ENCODE results near the gene SV2A.
"Not testable (repeated sequence)": the region's sequence is repeated elsewhere in the genome, so short reads cannot be mapped to it uniquely, and the experiment has no call there.

The SV2A gene

DNA sequence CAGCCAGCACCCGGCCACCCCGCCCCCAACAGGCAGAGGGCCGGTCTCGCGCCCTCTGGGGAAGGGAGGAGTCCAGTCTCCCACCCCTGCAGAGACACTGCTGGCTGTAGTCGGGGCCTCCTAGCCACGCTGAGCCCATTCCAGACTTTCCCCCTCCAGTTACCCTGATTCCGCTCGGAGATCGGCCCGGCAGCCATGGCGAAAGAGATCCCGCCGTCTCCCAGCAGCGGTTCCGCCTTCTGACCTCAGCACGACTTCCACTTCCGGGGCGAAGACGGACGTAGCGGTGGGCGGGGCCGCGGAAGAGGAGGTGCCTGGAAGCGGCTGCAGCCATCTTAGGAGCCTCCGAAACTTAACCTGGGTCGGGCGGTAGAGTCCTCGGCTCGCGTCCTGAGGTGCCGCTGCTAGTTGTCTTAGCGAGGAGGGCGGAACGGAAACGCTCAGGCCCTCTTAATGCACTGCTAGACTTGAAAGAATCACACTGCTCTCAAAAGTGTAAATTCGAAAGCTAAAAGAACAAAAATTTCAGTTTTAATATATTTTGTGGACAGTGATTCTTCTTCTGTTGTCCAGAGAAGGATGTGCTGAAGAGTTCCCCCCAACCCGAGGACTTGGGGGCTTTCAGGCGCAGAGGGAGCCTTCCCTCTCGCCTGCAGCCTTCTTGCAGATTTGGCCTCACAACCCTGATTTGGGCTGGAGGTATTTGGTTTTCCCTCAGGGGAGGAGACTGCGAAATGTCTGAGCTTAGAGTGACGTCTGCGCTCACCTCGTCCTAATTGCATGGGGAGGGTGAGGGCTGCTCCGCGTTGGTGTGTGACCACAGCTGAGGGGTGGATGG is 10.1 kb upstream of the SV2A start, which contains the start of gene SF3B4:
SF3B4 (minus strand) TSS at position 241 of the 838 bp plus-strand sequence; CDS start at position 197, 44 bp downstream.
- DNase-seq: peak; percentile 77

DNA sequence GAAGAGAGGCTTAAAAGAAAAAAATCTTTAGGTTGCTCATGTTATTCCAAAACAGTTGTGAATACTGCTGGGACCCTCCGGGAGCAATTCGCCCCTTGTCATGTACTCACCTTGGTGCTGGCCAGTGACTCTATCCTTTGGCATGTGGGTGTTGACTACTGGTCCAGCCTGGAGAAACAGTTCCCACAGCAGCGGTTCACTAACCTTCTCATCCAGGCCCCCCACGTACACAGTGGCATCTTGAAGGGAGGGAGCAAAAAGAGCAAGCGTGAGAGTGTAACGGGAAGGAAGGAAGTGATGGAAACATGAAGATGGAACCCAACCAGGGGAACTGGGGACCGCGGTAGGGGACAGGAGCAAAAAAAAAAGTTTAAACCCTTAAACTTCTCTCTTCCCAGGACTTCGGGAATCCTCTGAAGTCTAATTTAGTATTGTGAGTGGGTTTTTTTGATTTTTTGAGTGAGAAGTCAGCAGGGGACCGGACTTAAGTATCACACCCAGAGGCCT is 9.5 kb upstream of the SV2A start:
- DNase-seq: no peak

DNA sequence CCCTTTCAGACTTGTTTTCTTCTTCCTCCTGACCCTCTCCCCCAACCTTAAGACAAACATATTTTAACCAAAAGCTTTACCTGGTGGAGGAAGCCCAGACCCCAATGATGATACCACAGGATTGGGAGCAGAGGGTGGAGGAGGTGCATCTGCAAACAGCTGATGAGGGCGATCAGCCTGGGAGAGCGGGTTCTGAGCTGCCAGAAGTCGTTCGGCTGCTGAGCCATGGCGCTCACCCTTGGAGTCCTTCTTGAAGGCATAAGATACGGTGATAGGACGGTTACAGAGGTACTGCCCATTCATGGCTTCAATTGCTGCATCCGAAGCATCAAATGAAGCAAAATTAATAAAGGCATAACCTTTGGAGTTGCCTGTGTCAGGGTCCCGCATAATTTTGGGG is 8.7 kb upstream of the SV2A start:
- DNase-seq: no peak

DNA sequence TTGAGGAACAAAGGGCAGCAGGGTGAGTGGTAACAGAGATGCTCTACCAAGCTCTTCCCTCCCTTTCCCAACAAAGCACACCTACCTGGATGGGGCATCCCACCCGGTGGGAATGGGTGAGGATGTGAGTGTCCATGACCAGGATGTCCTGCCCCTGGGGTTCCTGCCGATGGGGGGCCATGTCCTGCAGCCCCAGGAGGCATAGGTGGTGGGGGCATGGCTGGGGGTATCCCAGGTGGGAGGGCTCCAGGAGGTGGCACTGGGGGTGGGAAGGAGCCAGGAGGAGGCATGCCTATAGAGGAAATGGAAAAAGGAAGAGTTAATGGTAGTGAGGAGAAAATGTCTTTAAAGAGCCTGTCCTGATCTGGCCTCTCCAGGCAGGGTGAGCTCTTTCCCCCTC is 8.1 kb upstream of the SV2A start:
- no peak for DNase-seq

DNA sequence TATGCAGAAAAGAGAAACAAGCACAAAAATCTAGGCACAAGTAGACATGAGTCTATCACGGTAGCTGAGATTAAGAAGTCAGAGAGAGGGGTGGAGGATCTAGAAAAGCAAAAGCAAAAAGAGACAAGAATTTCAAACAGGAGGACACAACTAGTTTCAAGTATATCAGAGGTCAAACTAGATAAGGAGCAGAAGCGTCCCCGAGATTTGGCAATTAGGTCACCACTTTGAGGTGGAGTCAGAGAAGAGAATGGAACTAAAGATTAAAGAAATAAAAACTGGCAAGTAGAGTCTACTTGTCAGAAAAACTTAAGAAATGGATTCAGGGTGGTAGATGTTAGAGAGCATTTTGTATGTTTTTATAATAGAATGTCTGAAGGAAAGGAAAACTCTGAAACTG is 7.7 kb upstream of the SV2A start:
- DNase-seq: no peak

DNA sequence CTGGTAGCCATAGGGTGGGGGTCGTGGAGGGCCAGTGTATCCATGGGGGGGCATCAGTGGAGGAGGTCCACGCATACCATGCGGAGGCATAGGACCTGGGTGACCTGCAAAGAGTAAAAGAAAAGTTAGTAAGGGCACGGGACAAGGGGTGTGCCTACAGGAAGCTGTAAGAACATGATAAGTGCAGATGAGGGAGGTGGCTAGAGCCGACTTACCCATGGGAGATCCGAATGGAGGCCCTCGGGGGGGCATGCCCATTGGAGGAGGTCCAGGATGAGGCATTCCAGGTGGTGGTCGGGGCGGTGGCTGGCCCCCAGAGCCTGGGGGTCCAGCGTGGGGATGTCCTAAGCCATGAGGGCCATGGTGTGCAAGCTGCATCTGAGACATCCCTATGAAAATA is 6.0 kb upstream of the SV2A start:
- DNase-seq: no peak

DNA sequence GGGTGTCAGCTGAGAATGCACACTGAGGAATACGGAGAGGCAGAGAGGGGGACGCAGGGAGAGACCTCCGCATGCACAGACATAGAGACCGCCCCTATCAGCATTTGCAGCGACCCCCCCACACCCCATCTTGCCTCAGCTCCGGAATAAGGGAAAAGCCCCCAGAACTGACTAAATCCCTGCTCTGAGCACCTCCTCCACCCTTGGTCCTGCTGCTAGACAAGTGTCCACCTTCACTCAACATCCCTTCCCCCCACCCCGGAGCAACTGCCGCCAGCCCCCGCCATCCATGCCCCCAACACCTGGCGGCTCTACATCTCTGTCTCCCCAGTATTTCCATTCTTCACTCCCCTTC is 769 bp downstream of the SV2A start:
- no peak for DNase-seq

DNA sequence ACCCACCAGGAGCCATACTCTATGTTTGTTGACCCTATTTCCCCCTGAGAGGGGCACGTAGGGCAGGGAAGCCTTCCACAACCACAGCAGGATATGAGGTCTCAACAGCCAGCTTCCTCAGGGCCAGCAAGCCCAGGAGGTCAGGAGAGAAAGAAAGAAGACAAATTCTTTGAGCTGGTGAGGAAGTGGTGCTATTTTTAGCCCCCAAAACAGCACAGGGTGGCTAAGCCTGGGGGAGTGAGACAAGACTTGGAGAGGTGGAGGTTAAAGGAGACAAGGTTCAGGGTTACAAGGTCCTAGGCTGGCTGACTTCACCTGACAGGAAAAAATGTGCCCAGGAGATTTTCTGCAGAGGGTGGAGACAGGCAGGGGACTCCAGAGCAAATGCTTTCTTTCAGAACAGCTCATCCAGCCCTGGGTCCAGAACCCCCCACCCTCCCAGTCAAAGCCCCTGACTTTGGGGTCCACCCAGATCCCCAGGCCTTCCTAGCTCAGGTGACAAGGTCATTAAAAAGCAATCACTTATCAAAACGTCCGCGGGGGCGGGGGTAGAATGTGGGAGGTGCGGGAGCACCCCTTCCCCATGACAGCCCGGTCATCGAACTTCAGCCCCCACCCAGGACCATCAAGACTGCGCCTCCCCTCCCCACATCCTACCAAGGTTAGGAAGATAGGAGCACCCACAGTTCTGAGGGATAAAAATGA is 1.3 kb downstream of the SV2A start:
- DNase-seq: no peak

DNA sequence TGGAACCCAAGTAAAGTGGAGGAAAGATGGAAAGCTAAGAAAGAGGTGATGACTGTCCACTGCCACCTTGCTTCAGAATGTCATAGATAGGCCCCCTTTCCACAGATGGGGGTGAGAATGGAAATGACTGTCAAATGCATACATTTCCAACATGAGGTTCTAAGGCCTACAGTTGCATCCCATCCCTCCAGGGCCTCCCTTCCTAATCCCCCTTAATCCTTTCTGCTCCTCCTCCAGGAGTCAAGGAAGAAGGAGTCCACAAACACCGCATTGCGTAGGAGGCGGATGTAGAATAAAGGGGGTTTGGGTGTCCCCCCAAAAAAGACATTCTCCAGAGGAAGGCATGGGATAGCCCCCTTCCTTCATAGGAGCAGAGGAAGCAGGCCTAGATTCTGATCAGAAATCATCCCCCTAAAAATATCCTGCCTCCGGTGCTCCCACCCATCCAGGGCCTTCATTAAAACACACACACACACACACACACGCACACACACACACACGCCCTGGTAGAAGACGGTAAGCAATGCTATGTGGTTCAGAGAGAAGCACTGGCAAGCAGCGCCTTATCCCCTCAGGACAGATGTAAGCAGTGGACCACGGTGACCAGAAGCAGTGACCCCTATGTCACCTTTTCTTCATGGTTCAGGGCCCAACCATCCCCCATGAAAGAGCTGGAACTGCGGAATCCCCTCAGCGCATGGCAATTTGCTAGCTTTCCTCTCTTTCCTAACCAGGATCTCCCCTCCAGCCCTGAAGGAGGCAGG is 2.0 kb downstream of the SV2A start:
- DNase-seq: no peak

DNA sequence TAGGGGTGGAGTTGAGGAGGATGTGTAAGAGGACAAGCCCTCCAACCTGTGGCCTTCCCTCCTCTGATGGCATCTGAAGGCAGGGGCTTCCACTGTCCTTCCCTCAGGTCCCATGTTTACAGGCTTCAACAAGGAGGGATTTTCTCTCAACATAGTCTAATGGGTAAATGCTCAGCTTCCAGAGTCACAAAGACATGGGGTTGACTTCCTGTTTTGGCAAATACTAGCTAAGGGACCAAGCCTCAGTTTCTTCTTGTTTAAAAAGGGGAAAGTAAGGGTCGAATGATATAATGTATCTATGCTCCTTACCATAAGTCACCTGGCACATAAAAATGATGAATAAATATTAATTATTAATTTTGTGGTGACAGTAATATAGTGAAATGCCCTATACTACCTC is 3.1 kb downstream of the SV2A start:
- no peak for DNase-seq

DNA sequence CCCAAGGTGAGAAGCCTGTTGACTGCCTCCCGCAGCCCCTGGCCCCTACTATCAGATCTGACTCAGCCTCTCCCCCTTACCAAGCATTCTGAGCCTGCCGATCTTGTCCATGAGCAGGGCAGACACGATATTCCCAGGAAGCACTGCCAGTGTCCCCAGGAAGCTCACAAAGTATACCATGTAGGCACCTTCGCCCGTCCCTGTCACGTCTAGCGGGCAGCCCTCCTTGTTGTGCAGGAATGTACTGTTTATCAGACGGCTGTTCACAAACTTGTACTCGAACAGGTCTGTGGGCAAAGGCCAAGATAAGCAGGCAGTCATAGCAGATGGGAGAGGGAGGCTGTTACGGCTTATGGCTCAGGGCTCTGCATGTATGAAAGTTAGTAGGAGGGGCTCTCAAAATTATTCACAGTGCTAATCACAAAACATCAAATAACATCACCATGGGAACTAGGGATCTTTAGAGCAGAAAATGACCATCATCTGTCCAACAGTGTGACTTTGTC is 11.0 kb downstream of the SV2A start:
- DNase-seq: no peak

DNA sequence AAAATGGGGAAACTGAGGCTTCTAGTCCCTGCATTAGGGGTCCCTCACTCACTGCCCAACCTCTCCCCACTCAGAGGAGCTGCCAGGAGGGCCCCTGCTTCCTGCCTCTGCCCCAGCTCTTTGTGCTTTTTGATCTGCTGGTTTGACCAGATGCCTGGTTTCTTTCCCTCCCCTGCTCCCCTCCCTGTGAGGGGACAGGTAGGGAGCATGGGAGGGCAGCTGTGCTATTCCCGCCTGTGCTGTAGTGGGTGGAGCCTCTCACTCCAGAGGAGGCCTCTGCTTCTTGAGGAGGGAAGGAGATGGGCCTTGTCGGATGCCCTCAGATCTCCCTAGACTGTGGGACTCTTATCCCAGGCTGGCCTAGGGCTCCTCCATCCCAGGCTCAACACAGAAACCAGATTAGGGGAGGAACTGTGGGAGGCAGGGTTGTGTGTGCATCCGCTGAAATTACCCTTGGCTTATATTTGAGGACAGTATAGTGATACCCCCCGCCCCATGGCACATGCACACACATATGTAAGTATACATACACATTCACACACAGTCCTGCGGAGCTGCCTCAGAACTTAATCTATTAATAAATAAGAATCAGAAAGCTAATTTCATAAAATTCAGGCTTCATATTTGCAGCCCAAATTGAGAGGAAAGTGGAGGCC is 13.7 kb downstream of the SV2A start:
- DNase-seq: no peak

DNA sequence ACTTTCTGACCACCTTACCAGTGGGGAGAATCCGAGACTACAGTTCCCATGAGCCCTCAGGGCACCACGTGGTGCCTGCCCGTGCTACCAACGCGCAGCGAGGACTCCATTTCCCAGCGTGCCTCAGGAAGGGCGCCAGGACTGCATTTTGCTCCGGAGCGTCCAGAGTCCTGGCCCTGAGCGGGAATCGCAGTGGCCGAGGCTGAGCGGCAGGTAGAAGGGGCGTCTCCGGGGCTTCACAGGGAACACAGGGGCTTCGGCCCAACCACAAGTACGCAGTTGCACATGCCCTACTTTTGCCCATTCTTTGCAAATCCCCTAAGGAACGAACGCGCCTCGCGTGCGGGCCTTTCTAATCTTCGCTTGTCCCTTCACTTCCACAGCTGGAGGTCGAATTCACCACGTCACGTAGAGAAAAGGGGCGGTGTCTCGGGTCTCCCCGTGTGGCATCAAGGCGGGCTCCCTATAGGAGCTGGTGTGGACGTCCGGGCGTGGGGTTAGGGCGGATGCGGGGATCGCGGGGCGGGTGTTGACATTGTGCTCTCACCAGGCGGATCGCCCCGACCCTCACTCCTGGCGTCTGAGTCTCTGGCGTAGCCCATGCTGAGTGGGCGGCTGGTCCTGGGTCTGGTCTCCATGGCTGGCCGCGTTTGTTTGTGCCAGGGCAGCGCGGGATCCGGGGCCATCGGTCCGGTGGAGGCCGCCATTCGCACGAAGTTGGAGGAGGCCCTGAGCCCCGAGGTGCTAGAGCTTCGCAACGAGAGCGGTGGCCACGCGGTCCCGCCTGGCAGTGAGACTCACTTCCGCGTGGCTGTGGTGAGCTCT is 18.0 kb downstream of the SV2A start, which contains the start of gene BOLA1:
BOLA1 (plus strand) TSS at position 109 of the 825 bp plus-strand sequence; CDS start at position 601, 492 bp downstream.
- DNase-seq: peak; percentile 81

DNA sequence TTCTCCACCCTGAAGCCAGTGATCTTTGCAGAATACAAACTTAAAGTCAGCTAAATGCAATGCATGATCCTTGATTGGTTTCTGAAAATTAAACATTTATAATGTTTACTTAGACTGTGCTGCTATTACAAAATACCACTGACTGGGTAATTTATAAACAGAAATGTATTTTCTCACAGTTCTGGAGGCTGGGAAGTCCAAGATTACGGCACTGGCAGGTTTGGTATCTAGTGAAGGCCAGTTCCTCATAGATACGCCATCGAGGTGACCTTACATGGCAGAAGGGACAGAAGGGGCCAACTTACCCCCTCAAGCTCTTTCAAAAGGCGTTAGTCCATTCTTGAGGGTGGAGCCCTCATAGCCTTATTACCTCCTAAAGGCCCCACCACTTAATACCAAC is 21.1 kb downstream of the SV2A start:
- DNase-seq: no peak

DNA sequence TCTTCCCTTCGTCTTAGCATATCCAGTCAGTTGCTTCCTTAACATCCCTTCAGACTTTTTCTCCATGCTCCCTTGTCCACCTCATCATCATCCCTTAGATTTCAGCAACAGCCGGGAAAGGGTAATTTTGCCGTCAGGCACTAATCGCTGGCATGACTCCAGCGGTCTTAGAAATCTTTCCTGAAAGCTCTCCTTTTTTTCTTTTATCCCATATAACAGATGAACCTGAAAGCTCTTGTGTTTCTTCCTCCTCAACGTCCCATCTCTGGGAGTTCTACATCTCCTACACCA is 28.7 kb downstream of the SV2A start:
- no peak for DNase-seq

DNA sequence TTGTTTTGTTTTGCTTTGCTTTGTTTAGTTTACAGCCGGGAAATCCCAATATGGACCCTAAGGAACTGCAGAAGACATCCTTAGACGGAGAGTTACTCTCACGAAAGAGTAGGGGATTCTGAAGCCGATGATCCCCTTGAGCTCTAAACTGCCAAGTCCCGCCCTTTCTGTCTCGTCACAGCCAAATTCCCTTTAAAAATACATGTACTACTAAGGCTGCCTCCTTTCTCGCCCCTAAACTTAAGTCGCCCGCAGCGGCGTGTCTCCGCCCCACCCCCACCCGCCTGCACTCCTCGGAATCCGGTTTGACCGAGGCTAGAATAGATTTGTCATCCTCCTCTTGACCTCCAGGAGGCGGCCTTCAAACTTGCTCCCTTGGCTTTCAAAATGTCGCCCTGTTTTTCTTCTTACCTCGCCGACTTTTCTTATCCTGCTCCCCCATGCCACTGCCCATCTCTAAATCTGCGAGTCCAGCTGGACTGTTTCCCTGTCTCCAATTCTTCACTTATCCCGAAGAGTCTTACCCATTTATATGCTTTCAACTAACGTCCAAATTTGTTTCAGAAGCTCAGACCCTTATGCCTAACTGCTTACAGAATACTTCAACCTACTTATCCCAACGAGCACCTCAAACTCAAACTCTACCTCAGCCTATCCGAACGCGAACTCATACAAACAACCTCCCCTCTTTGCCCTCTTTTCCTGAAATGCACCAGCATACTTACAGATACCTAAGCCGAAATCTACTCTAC is 29.2 kb downstream of the SV2A start:
- DNase-seq: peak; percentile 59

DNA sequence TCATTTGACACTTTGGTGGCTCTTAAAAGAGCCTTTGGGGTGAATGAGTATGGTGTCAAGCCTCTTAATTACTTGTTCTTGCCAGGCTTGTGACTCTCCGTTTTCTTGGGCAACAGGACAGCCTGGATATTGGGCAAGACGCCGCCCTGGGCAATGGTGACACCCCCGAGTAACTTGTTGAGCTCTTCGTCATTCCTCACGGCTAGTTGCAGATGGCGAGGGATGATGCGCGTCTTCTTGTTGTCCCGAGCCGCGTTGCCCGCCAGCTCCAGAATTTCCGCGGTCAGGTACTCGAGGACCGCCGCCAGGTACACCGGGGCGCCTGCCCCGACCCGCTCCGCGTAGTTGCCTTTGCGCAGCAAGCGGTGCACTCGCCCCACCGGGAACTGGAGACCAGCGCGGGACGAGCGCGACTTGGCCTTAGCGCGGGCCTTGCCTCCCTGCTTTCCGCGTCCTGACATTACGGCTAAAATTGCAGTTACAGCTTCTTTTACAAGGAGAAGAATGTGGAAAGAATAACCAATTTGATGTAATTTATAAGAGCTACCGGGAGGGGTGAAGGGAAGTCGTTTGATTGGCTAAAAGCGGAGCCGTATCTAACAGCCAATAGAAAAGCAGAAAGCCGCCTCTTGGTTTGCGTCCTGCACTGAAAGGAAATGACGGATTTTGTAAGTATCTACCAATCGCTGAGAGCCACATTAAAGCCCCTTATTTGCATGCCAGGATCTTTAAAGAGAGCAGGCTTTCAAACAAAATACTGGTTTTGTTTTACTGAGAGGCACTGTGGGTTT is 30.0 kb downstream of the SV2A start:
- DNase-seq: peak; percentile 99

DNA sequence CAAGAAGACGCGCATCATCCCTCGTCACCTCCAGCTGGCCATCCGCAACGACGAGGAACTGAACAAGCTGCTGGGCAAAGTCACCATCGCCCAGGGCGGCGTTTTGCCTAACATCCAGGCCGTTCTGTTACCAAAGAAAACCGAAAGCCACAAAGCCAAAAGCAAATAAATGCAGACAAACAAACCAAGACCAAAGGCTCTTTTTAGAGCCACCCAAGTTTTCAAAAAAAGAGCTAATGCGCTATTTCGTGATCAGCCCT is 30.5 kb downstream of the SV2A start:
- not testable (repeated sequence) for DNase-seq

DNA sequence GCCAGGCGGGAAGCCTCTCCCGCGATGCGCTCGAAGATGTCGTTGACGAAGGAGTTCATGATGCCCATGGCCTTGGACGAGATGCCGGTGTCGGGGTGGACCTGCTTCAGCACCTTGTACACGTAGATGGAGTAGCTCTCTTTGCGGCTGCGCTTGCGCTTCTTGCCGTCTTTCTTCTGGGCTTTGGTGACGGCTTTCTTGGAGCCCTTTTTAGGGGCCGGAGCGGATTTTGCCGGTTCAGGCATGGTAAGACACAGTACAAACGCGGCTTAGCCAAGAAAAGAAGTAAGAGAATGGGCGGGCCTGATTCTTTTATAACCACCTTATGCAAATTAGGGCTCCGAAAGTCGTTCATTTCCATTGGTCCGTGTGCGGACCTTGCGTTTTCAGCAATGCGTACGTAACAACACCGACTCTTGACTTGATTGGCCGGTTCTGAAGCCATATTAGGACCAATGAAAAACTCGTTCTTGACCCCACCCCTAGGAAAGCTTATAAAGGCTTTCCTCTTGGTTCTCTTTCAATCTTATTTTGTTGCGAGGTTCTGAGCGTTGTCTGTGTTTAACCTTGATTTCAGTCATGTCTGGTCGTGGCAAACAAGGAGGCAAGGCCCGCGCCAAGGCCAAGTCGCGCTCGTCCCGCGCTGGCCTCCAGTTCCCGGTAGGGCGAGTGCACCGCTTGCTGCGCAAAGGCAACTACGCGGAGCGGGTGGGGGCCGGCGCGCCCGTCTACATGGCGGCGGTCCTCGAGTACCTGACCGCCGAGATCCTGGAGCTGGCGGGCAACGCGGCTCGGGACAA is 31.0 kb downstream of the SV2A start:
- DNase-seq: peak; percentile 100

DNA sequence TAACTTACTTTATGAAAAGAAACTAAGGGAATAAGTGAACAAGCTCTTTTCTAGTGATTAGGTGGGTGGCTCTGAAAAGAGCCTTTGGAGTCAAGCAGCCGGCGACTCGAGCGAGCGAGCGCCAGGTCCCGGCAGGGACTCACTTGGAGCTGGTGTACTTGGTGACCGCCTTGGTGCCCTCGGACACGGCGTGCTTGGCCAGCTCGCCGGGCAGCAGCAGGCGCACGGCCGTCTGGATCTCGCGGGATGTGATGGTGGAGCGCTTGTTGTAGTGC is 31.6 kb downstream of the SV2A start:
- not testable (repeated sequence) for DNase-seq

Measured in NCI-H2081 treated with DMSO at 0.1 percent for 48 hours (cell line).